Effector CD8-positive, alpha-beta T cell (primary cell): ENCODE data around the gene TRIM66.

Experiments
- DNase-seq: peaks from one replicate; lab custom pipeline; 2025; lab: John Stamatoyannopoulos, UW

Gene TRIM66

GRCh38 chr11:8658321-8659057, 24.0 kb downstream of the TRIM66 start:
- no peak for DNase-seq

GRCh38 chr11:8656291-8656690, 26.2 kb downstream of the TRIM66 start:
- DNase-seq = no peak

GRCh38 chr11:8654503-8654902, 28.0 kb downstream of the TRIM66 start:
- no peak for DNase-seq

- DNase-seq = no peak
These were observed 30.3 kb downstream of the TRIM66 start for GRCh38 chr11:8652140-8652539.

- no peak for DNase-seq
These were observed 32.0 kb downstream of the TRIM66 start for GRCh38 chr11:8650401-8650990.

GRCh38 chr11:8649361-8649760, 33.1 kb downstream of the TRIM66 start:
- DNase-seq = no peak

- no peak for DNase-seq
These were observed 35.6 kb downstream of the TRIM66 start for GRCh38 chr11:8646873-8647272.

GRCh38 chr11:8642196-8642841, 40.1 kb downstream of the TRIM66 start:
- no peak for DNase-seq

GRCh38 chr11:8641332-8641731, 41.1 kb downstream of the TRIM66 start:
- DNase-seq = no peak

- no peak for DNase-seq
These were observed 42.1 kb downstream of the TRIM66 start for GRCh38 chr11:8640267-8640906.

- DNase-seq = no peak
These were observed 42.8 kb downstream of the TRIM66 start for GRCh38 chr11:8639655-8640054.

GRCh38 chr11:8638300-8638699, 44.2 kb downstream of the TRIM66 start:
- DNase-seq = no peak

- no peak for DNase-seq
These were observed 46.3 kb downstream of the TRIM66 start for GRCh38 chr11:8636127-8636526.

GRCh38 chr11:8634498-8634897, 48.0 kb downstream of the TRIM66 start:
- no peak for DNase-seq

- no peak for DNase-seq
These were observed 50.9 kb downstream of the TRIM66 start for GRCh38 chr11:8631395-8632118.

- no peak for DNase-seq
These were observed 57.8 kb downstream of the TRIM66 start for GRCh38 chr11:8624698-8625097.

GRCh38 chr11:8621147-8621546, 61.3 kb downstream of the TRIM66 start:
- no peak for DNase-seq

- DNase-seq = no peak
These were observed 65.4 kb downstream of the TRIM66 start for GRCh38 chr11:8617063-8617462.

- no peak for DNase-seq
These were observed 67.0 kb downstream of the TRIM66 start for GRCh38 chr11:8615291-8616032.

GRCh38 chr11:8614497-8614896, 68.0 kb downstream of the TRIM66 start:
- DNase-seq = no peak

GRCh38 chr11:8613036-8613435, 69.4 kb downstream of the TRIM66 start:
- DNase-seq = no peak
